Fibroblast of the aortic adventitia (primary cell): Measurements from ENCODE around the gene URM1. TPM values are rescaled to one million over a fixed set of nuclear protein-coding genes. Genes with fewer than 3 reads are reported as not detected.

Experiments
- DNase-seq: peaks from one replicate; pipeline ENCODE4 v3.0.0-alpha.2; 2010; ENCODE audit warnings: low read depth
- H3K4me3 ChIP-seq: 2 replicates; pipeline ENCODE4 v1.5.1; 2011; ENCODE audit warnings: low read depth, mild to moderate bottlenecking, control low read depth, low read length, moderate library complexity
- CTCF ChIP-seq: IDR thresholded peaks from 2 replicates; pipeline ENCODE4 v1.5.1; 2011; ENCODE audit warnings: mild to moderate bottlenecking, low read length, control low read depth, inconsistent platforms; ENCODE audit not compliant: insufficient read depth
- total RNA-seq: library from RNA; depleted of rRNA; stranded (reverse); fragments of >200 nt; gene quantifications from 2 replicates; pipeline ENCODE4 v1.2.3, GENCODE V29; 2012; ENCODE audit warnings: low replicate concordance

The URM1 gene
- total RNA-seq, 1 donor, result 33.8 TPM

GRCh38 chr9:128361986-128362646 lies 9.1 kb upstream of the URM1 start:
- TF ChIP-seq CTCF, result peak; percentile 89
- peak overlapping the region; percentile 54 for H3K4me3 ChIP-seq
- peak; percentile 90 for DNase-seq

DNA sequence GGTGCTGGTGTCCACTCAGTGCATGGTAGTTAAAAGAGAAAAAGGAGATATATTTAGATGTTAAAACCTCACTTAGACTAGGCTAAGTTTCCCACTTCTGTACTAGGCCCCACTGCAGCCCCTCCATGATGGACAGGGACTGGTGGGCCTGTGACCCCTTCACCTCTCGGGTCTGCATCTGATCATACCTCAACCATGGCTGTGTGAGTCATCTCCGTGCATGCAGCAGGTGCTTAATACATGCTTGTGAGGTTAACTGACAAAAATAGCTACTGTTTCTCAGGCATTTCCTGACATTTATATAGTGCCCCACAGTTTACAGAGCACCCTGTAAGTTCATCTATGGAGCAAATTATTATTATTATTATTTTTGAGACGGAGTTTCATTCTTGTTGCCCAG lies 8.4 kb upstream of the URM1 start:
- TF ChIP-seq CTCF, result no peak
- no peak overlapping the region for H3K4me3 ChIP-seq
- DNase-seq, result no peak

- no peak for DNase-seq
- TF ChIP-seq CTCF, result no peak
- no peak overlapping the region for H3K4me3 ChIP-seq
Observed at GRCh38 chr9:128365525-128365924, 5.6 kb upstream of the URM1 start.

GRCh38 chr9:128369024-128369706 lies 2.0 kb upstream of the URM1 start:
- DNase-seq, result no peak
- TF ChIP-seq CTCF, result no peak
- no peak overlapping the region for H3K4me3 ChIP-seq

- no peak for TF ChIP-seq CTCF
- DNase-seq, result no peak
Observed at GRCh38 chr9:128370367-128370751, 815 bp upstream of the URM1 start.

GRCh38 chr9:128371630-128372117 lies 500 bp downstream of the URM1 start:
- no peak for DNase-seq
- H3K4me3 ChIP-seq, result peak overlapping the region; percentile 100
- TF ChIP-seq CTCF, result no peak

More at GRCh38 chr9:128370367-128370751, 815 bp upstream of the URM1 start:
- H3K4me3 ChIP-seq, result peak overlapping the region; percentile 94
